GM18508 (cell line): ENCODE data around the gene NUP210L.
"Not testable (repeated sequence)": the region's sequence is repeated elsewhere in the genome, so short reads cannot be mapped to it uniquely, and the experiment has no call there.

Experiments used
- ATAC-seq: cut with Tn5 transposase; IDR thresholded peaks from one replicate; pipeline ENCODE4 v1.9.1; 2021; ENCODE audit warnings: moderate number of reproducible peaks; ENCODE audit not compliant: insufficient read depth, unreplicated experiment

NUP210L gene

DNA sequence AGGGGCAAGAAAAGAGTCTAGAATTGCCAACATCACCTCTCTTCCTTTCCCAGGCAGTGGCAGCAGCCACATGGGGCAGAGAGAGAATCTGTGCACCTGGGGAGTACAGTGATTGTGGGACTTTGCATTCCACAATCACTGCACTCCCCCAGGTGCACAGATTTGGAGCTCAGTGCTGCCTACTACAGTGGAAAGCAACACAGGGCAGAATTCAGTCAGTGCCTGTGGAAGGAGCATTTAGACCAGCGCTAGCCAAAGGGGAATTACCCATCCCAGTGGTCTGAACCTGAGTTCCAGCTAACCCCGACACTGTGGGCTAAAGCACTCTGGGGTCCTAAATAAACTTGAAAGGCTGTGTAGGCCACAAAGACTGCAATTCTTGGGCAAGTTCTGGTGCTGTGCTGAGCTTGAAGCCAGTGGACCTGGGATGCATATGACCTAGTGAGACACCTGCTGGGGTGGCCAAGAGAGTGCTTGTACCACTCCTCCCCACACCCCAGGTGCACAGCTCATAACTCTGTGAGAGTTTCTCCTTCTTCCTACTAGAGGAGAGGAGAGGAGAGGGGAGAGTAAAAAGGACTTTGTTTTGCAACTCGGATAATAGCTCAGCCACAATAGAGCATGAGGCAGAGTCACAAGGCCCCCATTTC is 50.3 kb downstream of the NUP210L start:
- ATAC-seq, result no peak

GRCh38 chr1:154100141-154100540 is 54.7 kb downstream of the NUP210L start:
- not testable (repeated sequence) for ATAC-seq

DNA sequence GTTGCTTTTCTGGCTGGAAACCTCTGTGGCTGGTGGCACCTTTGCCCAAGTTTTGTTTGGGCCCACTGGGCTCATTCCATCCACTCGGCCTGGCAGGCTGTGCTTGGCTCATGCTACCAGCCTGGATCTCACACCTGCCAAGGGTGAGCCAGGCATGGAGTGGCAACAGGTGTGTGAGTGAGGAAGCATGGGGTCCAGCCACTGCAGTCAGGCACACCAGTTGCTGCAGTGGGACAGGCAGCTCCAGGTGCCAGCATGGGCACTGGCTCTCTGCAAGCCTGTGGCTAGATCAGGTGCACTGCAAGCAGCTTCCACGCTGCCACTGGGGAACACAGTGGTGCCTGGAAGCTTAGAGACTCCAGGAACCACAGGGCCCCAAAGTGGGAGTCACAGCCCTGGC is 57.0 kb downstream of the NUP210L start:
- no peak for ATAC-seq

DNA sequence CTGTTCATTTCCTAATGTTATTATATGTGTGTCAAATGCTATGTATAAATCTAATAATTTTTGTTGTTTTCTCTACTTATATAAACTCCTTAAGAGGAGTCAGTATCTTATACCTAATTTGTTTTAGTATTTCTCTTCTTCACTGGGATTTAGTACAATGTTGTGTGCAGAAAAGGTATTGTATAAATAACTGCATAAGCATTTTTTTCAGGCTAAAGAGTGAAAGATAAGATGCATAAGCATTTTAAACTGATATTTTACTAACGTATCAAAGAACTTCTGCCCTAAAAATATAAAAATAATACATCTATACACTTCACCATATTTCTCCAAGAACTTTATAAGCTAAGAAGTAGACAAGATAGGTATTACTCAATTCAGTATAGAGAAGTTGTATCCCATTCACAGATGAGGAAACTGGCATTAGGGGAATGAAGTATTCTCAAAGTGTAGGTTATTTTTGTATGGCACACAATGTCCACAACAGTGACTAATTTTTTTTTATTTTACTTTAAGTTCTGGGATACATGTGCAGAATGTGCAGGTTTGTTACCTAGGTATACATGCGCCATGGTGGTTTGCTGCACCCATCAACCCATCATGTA is 59.3 kb downstream of the NUP210L start:
- no peak for ATAC-seq

- no peak for ATAC-seq
Observed at GRCh38 chr1:154094411-154094810, 60.5 kb downstream of the NUP210L start.

GRCh38 chr1:154093699-154094098 is 61.2 kb downstream of the NUP210L start:
- no peak for ATAC-seq

- no peak for ATAC-seq
Observed at GRCh38 chr1:154091706-154092105, 63.2 kb downstream of the NUP210L start.

DNA sequence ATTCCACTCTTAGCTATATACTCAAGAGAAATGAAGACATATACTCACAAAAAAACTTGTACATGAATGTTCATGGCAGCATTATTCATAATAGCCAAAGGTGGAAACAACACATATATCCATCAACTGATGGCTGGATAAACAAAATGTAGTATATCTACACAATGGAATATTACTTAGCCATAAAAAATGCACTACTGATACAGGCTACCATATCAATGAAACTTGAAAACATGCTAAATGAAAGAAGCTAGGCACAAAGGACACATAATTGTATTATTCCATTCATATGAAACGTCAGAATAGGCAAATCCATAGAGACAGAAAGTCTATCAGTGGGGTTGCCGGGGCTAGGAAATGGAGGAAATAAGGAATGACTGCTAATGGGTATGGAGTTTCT is 67.3 kb downstream of the NUP210L start:
- no peak for ATAC-seq

DNA sequence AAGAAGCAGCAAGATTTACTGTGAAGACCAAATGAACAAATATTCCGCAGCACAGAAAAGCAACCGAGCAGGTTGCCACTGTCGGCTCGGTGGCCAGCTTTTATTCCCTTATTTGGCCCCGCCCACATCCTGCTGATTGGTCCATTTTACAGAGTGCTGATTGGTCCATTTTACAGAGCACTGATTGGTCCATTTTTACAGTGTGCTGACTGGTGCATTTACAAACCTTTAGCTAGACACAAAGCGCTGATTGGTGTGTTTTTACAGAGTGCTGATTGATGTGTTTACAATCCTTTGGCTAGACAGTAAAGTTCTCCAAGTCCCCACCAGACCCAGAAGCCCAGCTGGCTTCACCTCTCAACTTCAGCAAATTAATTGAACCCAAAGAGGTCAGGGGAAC is 71.8 kb downstream of the NUP210L start:
- not testable (repeated sequence) for ATAC-seq

DNA sequence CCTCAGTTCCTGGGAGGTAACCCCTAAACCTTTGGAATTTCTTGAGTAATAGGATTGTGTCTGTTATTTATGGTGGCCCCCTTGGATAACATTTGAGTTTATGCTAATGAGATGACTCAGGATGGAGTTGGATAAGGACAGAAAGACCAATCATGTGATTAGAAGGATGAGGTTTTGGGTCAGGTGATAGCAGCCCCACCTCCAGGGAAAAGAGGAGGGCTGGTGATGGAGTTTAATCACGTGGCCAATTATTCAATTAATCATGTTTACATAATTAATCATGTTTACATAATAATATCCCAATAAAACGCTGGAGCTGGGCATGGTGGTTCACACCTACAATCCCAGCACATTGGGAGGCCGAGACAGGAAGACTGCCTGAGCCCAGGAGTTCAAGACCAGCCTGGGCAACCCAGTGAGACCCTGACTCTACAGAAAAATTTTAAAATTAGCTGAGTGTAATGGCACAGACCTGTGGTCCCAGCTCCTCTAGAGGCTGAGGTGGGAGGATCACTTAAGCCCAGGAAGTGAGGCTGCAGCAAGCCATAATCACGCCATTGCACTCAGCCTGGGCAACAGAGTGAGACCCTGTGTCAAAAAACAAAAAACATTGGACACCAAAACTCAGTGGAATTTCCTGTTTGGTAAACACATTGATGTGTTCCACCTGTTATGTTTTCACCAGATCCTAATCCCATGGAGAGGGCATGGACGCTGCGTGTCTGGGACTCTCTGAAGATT is 73.3 kb downstream of the NUP210L start:
- no peak for ATAC-seq

DNA sequence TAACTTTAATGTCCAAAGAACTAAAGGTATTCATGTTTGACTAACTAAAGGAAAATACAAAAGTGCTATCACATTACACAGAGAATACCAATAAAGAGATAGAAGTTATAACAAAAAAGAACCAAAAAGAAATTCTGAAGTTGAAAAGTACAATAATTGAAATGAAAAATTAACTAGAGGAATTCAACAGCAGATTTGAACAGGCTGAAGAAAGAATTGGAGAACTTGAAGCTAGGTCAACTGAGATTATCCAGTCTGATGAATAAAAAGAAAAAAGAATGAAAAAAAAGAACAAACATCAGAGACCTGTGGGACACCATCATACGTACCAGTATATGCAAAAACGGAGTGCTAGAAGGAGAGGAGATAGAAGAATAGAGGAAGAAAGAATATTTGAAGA is 78.5 kb downstream of the NUP210L start:
- no peak for ATAC-seq

GRCh38 chr1:154075746-154076145 is 79.1 kb downstream of the NUP210L start:
- no peak for ATAC-seq

DNA sequence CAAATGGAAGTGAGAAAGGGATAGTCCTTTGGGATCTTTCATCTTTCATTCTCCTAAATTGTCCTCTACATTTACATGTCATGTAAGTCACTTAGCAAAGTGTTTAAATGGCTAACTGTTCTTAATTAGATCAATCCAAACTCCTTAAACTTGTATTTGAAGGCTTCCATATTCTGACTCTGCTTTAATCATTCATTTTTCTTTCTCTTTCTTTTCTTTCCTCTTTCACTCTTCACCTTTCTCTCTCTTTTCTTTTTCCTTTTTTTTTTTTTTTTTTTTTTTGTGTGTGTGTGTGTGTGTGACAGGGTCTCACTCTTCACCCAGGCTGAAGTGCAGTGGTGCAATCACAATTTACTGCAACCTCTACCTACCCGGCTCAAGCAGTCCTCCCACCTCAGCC is 92.6 kb downstream of the NUP210L start:
- no peak for ATAC-seq

GRCh38 chr1:154047436-154047835 is 107.4 kb downstream of the NUP210L start:
- not testable (repeated sequence) for ATAC-seq

GRCh38 chr1:154033697-154034096 is 121.2 kb downstream of the NUP210L start:
- ATAC-seq, result not testable (repeated sequence)

DNA sequence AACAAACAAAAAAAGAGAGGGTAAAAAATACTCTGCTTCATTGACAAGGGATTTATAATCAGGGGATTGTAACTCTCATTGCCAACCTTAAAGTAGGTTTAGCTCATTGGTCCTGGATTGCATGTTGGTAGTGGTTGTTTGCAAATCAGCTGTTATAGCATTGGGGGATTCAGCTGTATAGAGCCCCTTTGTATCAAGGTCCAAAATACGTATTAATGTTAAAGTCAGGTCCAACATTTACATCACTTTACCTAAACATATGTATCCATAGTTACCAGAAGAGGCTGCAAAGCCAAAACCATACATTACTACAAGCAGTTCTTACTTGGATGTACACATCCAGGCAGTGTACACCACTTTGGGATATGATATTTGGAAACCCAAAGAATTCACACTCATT is 134.9 kb downstream of the NUP210L start:
- ATAC-seq, result no peak

GRCh38 chr1:154019269-154019668 is 135.6 kb downstream of the NUP210L start:
- ATAC-seq, result no peak

DNA sequence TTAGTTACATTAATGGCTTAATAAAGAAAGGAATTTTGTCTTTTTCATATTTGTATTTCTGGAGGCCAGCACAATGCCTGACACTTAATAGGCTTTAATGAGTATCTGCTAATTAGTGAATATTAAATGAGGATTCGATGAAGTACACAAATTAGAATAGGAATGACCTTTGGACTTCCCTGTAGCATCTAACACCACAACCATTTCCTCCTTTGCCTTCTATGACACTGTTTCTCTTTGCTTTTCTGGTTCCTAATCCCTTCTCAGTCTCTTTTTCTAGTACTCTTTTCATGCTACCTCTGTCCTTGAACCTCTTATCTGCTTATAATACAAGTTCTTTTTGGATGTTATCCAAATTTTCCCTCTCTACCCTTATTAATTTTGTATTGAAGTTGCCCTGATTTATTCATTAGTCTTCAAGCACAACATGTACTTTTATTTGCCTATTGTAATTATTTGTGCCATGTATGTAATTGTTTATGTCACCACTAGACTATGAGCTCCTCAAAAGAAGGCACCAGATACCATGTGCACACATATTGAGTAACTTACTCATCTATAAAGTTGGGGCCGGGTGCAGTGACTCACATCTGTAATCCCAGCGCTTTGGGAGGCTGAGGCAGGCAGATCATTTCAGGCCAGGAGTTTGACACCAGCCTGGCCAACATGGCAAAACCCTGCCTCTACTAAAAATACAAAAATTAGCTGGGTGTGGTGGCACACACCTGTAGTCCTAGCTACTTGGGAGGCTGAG is 140.5 kb downstream of the NUP210L start:
- no peak for ATAC-seq

- ATAC-seq, result not testable (repeated sequence)
Observed at GRCh38 chr1:154012543-154012942, 142.3 kb downstream of the NUP210L start.

GRCh38 chr1:154012129-154012528 is 142.7 kb downstream of the NUP210L start:
- ATAC-seq, result no peak

DNA sequence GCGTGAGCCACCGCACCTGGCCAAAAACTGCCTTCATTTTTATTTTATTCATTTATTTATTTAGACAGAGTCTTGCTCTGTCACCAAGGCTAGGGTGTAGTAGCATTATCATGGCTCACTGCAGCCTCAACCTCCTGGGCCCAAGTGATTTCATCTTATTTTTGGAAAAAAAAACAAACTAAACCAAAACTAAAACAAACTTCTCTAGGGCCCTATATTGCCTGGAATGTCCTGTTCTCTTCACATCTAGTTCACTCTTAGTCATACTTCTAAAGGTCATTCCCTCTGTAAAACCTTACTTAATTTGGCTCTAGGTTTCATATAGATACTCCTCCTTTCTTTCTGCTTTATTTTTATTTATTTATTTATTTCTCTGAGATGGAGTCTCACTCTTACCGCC is 148.7 kb downstream of the NUP210L start:
- no peak for ATAC-seq
